ENCODE data around the gene CLMP.
A peak's percentile ranks its signal among the peaks of the same experiment; 100 is the strongest.
"Not testable (repeated sequence)": the region's sequence is repeated elsewhere in the genome, so short reads cannot be mapped to it uniquely, and the experiment has no call there.

CLMP gene

DNA sequence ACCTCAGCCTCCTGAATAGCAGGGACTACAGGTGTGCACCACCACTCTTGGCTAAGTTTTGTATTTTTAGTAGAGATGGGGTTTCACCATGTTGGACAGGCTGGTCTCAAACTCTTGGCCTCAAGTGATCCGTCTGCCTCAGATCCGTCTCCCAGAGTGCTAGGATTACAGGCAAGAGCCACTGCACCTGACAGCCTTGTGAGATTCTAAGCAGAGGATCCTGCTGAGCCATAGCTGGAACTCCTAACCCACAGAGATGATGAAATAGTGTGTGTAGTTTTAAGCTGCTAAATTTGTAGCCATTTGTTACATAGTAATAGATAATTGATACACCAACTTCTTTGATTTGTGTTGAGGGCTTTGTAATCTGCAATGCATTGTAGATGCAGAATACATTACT is 51.1 kb downstream of the CLMP start:
- DNase-seq (ENCODE audit: insufficient read length) (no peak), FAIRE-seq (no peak)

DNA sequence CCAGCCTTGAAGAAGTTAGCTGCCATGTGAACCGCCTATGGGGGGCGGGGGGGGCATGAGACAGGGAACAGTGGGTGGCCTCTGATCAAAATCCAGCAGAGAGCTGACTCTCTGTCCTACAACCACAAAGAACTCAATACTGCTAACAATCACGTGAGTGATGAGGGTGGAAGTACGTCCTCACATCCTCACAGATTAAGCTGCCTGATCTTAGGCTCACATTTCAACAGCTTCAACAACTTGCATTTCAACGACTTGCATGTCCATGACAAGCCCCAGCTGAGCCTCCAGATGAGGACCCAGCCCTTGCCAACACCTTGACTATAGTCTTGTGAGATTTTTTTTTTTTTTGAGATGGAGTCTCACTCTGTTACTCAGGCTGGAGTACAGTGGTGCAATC is 51.6 kb downstream of the CLMP start:
- FAIRE-seq (no peak), DNase-seq (ENCODE audit: insufficient read length) (no peak)
- TF ChIP-seq TAF1 (IDR thresholded peaks at IDR 0.05; ENCODE audit: borderline replicate concordance, low read depth, low read length) (no peak), POLR2AphosphoS5 (IDR thresholded peaks at IDR 0.05; ENCODE audit: low read depth, low read length) (no peak), POLR2A (IDR thresholded peaks at IDR 0.05; ENCODE audit: low read depth, low read length) (no peak)

More for the DNA sequence above, 51.1 kb downstream of the CLMP start:
- TF ChIP-seq TAF1 (IDR thresholded peaks at IDR 0.05; ENCODE audit: borderline replicate concordance, low read depth, low read length): no peak
- no peak for TF ChIP-seq POLR2A (IDR thresholded peaks at IDR 0.05; ENCODE audit: low read depth, low read length)
- TF ChIP-seq POLR2AphosphoS5 (IDR thresholded peaks at IDR 0.05; ENCODE audit: low read depth, low read length): no peak

DNA sequence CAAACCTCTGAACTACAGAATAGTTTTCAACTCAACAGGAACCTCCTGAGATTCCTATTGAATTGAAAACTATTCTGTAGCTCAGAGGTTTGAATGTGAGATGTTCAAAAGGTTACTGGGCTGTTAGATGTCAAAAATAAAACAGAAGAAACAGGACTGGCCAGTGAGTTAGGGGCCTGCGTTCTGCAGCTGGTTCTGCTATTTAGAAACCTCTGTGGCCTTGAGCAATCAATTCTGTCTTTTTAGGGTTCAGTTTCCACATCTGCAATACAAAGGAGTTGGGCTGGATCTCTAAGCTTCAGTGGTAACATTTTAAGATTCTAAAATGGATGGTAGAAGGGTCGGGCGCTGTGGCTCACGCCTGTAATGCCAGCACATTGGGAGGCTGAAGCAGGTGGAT is 55.8 kb downstream of the CLMP start:
- DNase-seq (ENCODE audit: insufficient read length) (no peak), FAIRE-seq (no peak)
- TF ChIP-seq TAF1 (IDR thresholded peaks at IDR 0.05; ENCODE audit: borderline replicate concordance, low read depth, low read length): no peak

DNA sequence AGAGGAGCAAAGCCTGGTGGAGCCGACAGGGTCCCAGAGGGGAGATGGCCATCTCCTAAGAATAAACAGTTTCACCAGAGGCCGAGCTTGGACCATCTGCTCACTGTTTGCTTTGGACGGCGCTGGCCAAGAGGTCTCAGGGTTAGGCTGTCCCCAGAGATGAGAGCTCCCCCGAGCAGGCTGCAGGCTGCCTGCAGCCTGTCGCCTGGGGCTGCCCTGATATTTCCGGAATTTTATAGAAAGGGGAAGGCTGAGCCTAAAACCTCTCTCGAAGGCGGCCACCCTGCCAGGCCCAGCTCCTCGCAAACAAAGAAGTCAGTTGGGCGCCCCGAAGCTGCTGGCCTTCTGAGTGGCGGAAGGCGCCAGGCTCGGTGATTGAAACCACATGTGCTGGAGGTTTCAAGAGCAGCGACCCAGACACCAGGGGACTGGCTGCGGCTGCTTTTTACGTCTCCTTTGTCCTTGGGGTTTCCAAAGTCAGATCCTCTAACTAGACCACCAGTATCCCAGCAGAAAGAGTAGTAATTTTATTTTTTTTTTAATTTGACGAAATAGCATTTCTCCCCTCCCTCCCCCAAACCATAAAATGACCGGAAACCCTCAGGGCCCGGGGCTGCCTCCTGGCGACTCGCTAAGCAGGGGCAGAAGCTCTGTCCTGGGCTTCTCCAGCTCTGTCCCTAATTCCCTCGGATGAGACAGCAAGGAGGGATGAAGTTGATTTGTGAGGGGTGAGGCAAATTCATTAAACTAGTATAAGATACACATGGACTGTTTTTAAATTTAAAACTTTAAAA is 57.4 kb downstream of the CLMP start:
- DNase-seq (ENCODE audit: insufficient read length): no peak
- peak; percentile 5 for FAIRE-seq
- TF ChIP-seq TAF1 (IDR thresholded peaks at IDR 0.05; ENCODE audit: borderline replicate concordance, low read depth, low read length) (no peak), POLR2A (IDR thresholded peaks at IDR 0.05; ENCODE audit: low read depth, low read length) (no peak), POLR2AphosphoS5 (IDR thresholded peaks at IDR 0.05; ENCODE audit: low read depth, low read length) (no peak)

DNA sequence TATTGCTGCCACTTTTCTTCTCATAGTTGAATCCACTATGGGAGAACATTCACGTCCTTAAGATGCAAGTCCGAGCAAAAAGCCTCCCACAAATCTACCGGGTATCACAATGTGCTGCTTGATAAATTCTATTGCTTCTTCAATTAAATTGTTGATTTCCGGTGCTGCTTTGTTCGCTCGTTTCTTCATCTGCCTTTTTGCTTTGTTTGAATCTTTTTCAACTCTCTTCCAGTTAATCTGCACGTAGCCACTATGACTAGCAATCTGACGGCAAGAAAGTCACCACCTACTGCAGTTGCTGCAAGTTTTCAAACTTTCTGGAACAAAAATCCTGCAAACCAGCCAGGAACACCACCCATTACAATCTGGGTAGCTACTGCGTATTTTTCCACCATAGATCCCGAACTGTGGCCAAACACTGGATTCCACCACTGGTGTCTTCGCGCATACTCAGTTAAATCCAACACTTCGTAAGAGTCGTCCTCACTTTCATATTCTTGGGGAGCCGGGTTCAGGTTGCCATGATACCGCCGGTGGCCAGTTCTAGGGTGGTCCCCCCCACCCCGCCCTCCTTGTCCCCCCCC is 59.1 kb downstream of the CLMP start:
- FAIRE-seq (no peak), DNase-seq (ENCODE audit: insufficient read length) (no peak)
- TF ChIP-seq POLR2AphosphoS5 (IDR thresholded peaks at IDR 0.05; ENCODE audit: low read depth, low read length) (no peak), TAF1 (IDR thresholded peaks at IDR 0.05; ENCODE audit: borderline replicate concordance, low read depth, low read length) (no peak)

DNA sequence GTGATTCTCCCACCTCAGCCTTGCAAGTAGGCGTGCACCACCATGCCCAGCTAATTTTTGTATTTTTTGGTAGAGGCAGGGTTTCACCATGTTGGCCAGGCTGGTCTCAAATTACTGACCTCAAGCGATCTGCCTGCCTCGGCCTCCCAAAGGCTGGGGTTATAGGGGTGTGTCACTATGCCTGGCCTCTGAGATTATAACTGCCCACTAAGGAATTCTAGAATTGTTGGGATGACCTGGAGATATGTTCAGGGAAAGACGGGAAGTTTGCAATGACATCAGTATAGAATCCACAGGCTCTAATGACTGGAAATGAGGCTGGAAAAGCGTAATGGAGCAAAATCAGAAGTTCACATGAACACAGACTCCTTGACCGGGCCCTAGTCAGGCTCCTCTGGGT is 62.2 kb downstream of the CLMP start:
- TF ChIP-seq POLR2A (IDR thresholded peaks at IDR 0.05; ENCODE audit: low read depth, low read length): no peak
- no peak for TF ChIP-seq POLR2AphosphoS5 (IDR thresholded peaks at IDR 0.05; ENCODE audit: low read depth, low read length)
- TF ChIP-seq TAF1 (IDR thresholded peaks at IDR 0.05; ENCODE audit: borderline replicate concordance, low read depth, low read length): no peak
- no peak for FAIRE-seq
- no peak for DNase-seq (ENCODE audit: insufficient read length)

DNA sequence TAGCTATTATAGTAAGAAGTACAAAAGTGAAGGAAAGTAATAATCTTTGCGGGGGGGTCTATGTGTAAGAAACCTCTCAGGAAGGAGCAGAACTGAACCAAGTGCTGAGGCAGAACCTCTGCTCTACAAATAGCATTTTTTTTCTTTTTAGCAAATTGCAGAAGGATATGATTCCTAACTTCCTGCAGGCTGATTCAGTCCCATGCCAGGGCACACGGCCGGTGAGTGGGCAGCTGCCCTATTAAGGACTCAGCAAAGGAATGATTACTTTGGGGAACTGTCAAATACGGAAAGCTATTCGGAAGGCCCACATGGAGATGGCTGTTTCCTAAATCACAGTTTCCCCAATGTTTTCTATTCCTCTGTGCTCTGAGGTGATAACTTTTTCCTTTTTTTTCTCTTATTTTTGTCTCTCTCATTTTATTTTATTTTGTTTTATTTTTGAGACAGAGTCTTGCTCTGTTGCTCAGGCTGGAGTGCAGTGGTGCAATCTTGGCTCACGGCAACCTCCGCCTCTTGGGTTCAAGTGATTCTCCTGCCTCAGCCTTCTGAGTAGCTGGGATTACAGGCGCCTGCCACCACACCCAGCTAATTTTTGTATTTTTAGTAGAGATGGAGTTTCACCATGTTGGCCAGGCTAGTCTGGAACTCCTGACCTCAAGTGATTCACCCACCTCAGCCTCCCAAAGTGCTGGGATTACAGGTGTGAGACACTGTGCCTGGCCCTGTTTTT is 62.8 kb downstream of the CLMP start:
- DNase-seq (ENCODE audit: insufficient read length); FAIRE-seq: not testable (repeated sequence)

DNA sequence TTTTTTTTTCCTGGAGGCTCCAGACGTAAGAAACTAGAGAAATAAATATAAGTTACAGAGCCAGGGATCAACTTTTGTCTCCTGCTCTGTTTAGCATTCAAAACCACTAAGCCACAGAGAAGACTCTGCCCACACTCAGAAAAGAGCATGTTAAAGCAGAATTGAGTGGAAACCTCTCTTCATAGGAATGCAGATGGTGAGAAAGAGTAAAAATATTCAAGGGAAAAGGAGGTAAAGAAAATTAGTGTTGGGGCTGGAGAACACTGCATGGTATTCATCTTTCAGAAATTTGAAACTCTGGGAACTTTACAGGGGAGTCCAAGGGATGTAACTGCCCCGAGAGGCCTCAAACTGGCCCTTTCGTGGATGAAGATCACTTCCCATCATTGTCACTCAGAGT is 65.1 kb downstream of the CLMP start:
- FAIRE-seq (no peak), DNase-seq (ENCODE audit: insufficient read length) (no peak)
- TF ChIP-seq POLR2AphosphoS5 (IDR thresholded peaks at IDR 0.05; ENCODE audit: low read depth, low read length): no peak
- TF ChIP-seq TAF1 (IDR thresholded peaks at IDR 0.05; ENCODE audit: borderline replicate concordance, low read depth, low read length): no peak
- no peak for TF ChIP-seq POLR2A (IDR thresholded peaks at IDR 0.05; ENCODE audit: low read depth, low read length)

DNA sequence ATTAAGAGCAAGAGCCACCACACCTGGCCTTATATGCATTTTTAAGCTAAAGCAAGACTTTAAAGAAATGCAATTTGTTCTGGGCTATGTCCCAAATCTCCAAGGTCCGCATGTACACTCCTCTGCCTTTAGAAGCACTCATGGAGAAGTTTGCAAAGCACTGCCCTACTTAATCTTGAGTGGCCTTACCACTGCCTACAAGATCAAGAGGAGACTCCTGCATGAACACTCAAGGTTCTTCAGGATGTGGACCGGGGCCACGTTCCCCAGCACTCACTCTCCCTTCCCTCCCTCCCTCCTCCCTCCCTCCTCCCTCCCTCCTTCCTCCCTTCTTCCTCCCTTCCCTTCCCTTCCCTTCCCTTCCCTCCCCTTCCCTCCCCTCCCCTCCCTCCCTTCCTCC is 69.9 kb downstream of the CLMP start:
- TF ChIP-seq TAF1 (IDR thresholded peaks at IDR 0.05; ENCODE audit: borderline replicate concordance, low read depth, low read length) (no peak), POLR2AphosphoS5 (IDR thresholded peaks at IDR 0.05; ENCODE audit: low read depth, low read length) (no peak), POLR2A (IDR thresholded peaks at IDR 0.05; ENCODE audit: low read depth, low read length) (no peak)
- DNase-seq (ENCODE audit: insufficient read length): no peak
- no peak for FAIRE-seq

DNA sequence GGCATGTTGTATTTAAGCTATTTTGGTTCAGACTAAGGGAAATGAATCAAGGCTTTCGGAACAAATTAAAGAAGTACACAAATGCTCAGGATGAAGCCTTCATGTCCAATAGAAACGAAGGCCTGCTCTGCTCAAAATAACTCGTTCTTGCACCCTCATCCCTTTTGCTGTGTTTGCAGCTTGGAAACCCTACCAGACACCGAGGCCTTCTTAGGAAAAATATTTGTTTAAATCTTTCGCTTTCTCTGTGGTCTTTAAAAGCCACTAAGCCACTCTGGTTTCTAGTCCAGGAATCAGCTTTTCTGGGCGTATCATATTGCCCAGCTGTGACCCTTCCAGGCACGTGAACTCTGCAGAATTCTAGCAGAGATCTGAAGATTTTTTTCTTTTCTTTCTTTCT is 72.2 kb downstream of the CLMP start:
- FAIRE-seq (no peak), DNase-seq (ENCODE audit: insufficient read length) (no peak)
- TF ChIP-seq TAF1 (IDR thresholded peaks at IDR 0.05; ENCODE audit: borderline replicate concordance, low read depth, low read length) (no peak), POLR2A (IDR thresholded peaks at IDR 0.05; ENCODE audit: low read depth, low read length) (no peak), POLR2AphosphoS5 (IDR thresholded peaks at IDR 0.05; ENCODE audit: low read depth, low read length) (no peak)

DNA sequence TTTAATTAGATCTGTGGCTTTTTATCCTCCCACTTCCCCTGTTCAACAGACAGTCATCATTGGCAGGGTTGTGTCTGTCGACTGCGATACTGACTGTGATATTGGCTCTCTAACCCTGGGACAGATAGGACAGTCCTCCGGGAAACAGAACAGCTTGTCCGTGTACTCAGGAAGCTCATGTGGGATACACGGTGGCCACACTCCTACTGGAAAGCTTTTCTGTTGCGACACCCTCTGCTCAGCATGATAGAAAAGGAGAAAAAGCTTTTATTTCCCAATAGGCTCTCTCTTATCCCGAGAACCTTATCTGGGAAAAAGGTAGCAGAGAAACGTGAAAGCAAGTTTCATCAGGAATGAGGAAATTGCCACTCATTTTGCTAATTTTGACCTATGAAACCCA is 72.7 kb downstream of the CLMP start:
- DNase-seq (ENCODE audit: insufficient read length): no peak
- TF ChIP-seq POLR2AphosphoS5 (IDR thresholded peaks at IDR 0.05; ENCODE audit: low read depth, low read length): no peak
- TF ChIP-seq POLR2A (IDR thresholded peaks at IDR 0.05; ENCODE audit: low read depth, low read length): no peak
- no peak for TF ChIP-seq TAF1 (IDR thresholded peaks at IDR 0.05; ENCODE audit: borderline replicate concordance, low read depth, low read length)
- no peak for FAIRE-seq

DNA sequence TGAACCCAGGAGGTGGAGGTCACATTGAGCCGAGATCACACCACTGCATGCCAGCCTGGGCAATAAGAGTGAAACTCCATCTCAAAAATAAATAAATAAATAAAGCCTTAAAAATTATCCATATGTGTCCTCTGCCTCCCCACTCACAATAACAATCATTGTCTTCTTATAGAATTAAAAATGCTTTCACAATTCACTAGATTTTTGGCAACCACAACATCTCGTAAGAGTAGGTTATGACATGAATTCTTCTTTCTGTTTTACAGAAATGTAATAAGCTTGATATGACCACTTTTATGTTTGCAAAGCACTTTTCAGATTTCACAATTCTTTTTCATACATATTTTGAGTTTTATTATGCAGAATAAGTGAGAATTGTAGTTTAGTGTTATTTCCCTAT is 78.6 kb downstream of the CLMP start:
- FAIRE-seq (no peak), DNase-seq (ENCODE audit: insufficient read length) (no peak)
- no peak for TF ChIP-seq POLR2A (IDR thresholded peaks at IDR 0.05; ENCODE audit: low read depth, low read length)
- no peak for TF ChIP-seq POLR2AphosphoS5 (IDR thresholded peaks at IDR 0.05; ENCODE audit: low read depth, low read length)
- TF ChIP-seq TAF1 (IDR thresholded peaks at IDR 0.05; ENCODE audit: borderline replicate concordance, low read depth, low read length): no peak
